H9 (cell line): ENCODE data around the gene KNG1. TPM values are rescaled to one million over a fixed set of nuclear protein-coding genes. Genes with fewer than 3 reads are reported as not detected.

Source experiments
- DNase-seq: peaks from one replicate; pipeline ENCODE4 v3.0.0-alpha.2; 2017
- H2AFZ ChIP-seq: one replicate; pipeline ENCODE4 v1.6.1; 2013; ENCODE audit warnings: mild to moderate bottlenecking, low read length, control low read depth, moderate library complexity
- H2AK5ac ChIP-seq: 2 replicates; pipeline ENCODE4 v1.6.1; 2013; ENCODE audit warnings: low read length, control low read depth, mixed read lengths; ENCODE audit not compliant: insufficient read length
- H2BK120ac ChIP-seq: one replicate; pipeline ENCODE4 v1.6.1; 2013; ENCODE audit warnings: low read depth, mild to moderate bottlenecking, low read length, control low read depth, inconsistent platforms; ENCODE audit not compliant: poor library complexity, severe bottlenecking
- H2BK12ac ChIP-seq: 2 replicates; pipeline ENCODE4 v1.6.1; 2013; ENCODE audit warnings: low read length, control low read depth, mixed read lengths, low read depth; ENCODE audit not compliant: insufficient read length
- H2BK15ac ChIP-seq: 2 replicates; pipeline ENCODE4 v1.6.1; 2013; ENCODE audit warnings: low read depth, low read length, control low read depth
- H2BK20ac ChIP-seq: one replicate; pipeline ENCODE4 v1.6.1; 2013; ENCODE audit warnings: low read depth, mild to moderate bottlenecking, low read length, control low read depth, inconsistent platforms; ENCODE audit not compliant: poor library complexity, severe bottlenecking
- H2BK5ac ChIP-seq: 2 replicates; pipeline ENCODE4 v1.6.1; 2013; ENCODE audit warnings: low read length, control low read depth, mixed read lengths; ENCODE audit not compliant: insufficient read length
- H3K14ac ChIP-seq: 2 replicates; pipeline ENCODE4 v1.6.1; 2013; ENCODE audit warnings: low read length, control low read depth; ENCODE audit not compliant: insufficient read depth
- H3K18ac ChIP-seq: 2 replicates; pipeline ENCODE4 v1.6.1; 2013; ENCODE audit warnings: low read depth, mild to moderate bottlenecking, mixed read lengths, low read length, control low read depth; ENCODE audit not compliant: insufficient read length
- H3K23ac ChIP-seq: 2 replicates; pipeline ENCODE4 v1.6.1; 2013; ENCODE audit warnings: low read length, control low read depth, mixed read lengths, low read depth; ENCODE audit not compliant: insufficient read length
- H3K23me2 ChIP-seq: 2 replicates; pipeline ENCODE4 v1.6.1; 2013; ENCODE audit warnings: low read depth, mild to moderate bottlenecking, mixed read lengths, low read length, control low read depth; ENCODE audit not compliant: insufficient read length, poor library complexity, severe bottlenecking
- H3K27ac ChIP-seq: 2 replicates; pipeline ENCODE4 v1.5.1; 2013; ENCODE audit warnings: low read length, control low read depth, mixed read lengths, low read depth; ENCODE audit not compliant: insufficient read length
- H3K27me3 ChIP-seq: 2 replicates; pipeline ENCODE4 v1.6.1; 2013; ENCODE audit warnings: low read length, control low read depth, inconsistent platforms; ENCODE audit not compliant: insufficient read depth
- H3K4ac ChIP-seq: 2 replicates; pipeline ENCODE4 v1.6.1; 2013; ENCODE audit warnings: low read depth, mild to moderate bottlenecking, control low read depth, inconsistent platforms, low read length, moderate library complexity
- H3K4me1 ChIP-seq: 2 replicates; pipeline ENCODE4 v1.6.1; 2013; ENCODE audit warnings: low read length, control low read depth, inconsistent platforms; ENCODE audit not compliant: insufficient read depth
- H3K4me2 ChIP-seq: 2 replicates; pipeline ENCODE4 v1.6.1; 2013; ENCODE audit warnings: low read length, control low read depth, mixed read lengths; ENCODE audit not compliant: insufficient read length, insufficient read depth
- H3K56ac ChIP-seq: 2 replicates; pipeline ENCODE4 v1.6.1; 2013; ENCODE audit warnings: low read depth, mild to moderate bottlenecking, mixed read lengths, low read length, control low read depth; ENCODE audit not compliant: insufficient read length
- H3K79me1 ChIP-seq: 2 replicates; pipeline ENCODE4 v1.6.1; 2013; ENCODE audit warnings: low read depth, mild to moderate bottlenecking, moderate library complexity, low read length, control low read depth, inconsistent platforms; ENCODE audit not compliant: insufficient read depth, poor library complexity, severe bottlenecking
- H3K79me2 ChIP-seq: 2 replicates; pipeline ENCODE4 v1.6.1; 2013; ENCODE audit warnings: low read length, control low read depth, inconsistent platforms; ENCODE audit not compliant: insufficient read depth
- H3K9ac ChIP-seq: 2 replicates; pipeline ENCODE4 v1.6.1; 2013; ENCODE audit warnings: low read length, control low read depth, mixed read lengths; ENCODE audit not compliant: insufficient read length; ENCODE audit errors: extremely low read depth
- H3K9me3 ChIP-seq: one replicate; pipeline ENCODE4 v1.6.1; 2013; ENCODE audit warnings: low read depth, low read length, inconsistent platforms; ENCODE audit not compliant: control insufficient read depth
- H3T11ph ChIP-seq: one replicate; pipeline ENCODE4 v1.6.1; 2013; ENCODE audit warnings: mild to moderate bottlenecking, low read length, control low read depth, inconsistent platforms
- H4K20me1 ChIP-seq: one replicate; pipeline ENCODE4 v1.6.1; 2013; ENCODE audit not compliant: control insufficient read depth, insufficient read length, insufficient read depth
- H4K5ac ChIP-seq: 2 replicates; pipeline ENCODE4 v1.6.1; 2013; ENCODE audit warnings: low read depth, mild to moderate bottlenecking, mixed read lengths, low read length, control low read depth; ENCODE audit not compliant: insufficient read length
- H4K8ac ChIP-seq: replicated peaks from 2 replicates; pipeline ENCODE4 v1.6.1; 2013; ENCODE audit warnings: low read length, control low read depth, mixed read lengths, low read depth; ENCODE audit not compliant: insufficient read length
- H4K91ac ChIP-seq: 2 replicates; pipeline ENCODE4 v1.6.1; 2013; ENCODE audit warnings: low read depth, mild to moderate bottlenecking, moderate library complexity, mixed read lengths, low read length, control low read depth; ENCODE audit not compliant: insufficient read length
- H3K27ac Mint-ChIP-seq, 3 experiments: 2 replicates in 2 of 3; 3 replicates in 1 of 3; pipeline ENCODE4 v1.8.0; 2020 to 2021; ENCODE audit warnings: mixed read lengths in 3 of 3, mild to moderate bottlenecking in 1 of 3, moderate library complexity in 1 of 3
- H3K27me3 Mint-ChIP-seq: 2 replicates; pipeline ENCODE4 v1.8.0; 2021; ENCODE audit warnings: low read depth, mild to moderate bottlenecking, moderate library complexity, mixed read lengths
- H3K36me3 Mint-ChIP-seq, 3 experiments: 2 replicates in 2 of 3; 3 replicates in 1 of 3; pipeline ENCODE4 v1.8.0; 2020 to 2021; ENCODE audit warnings: low read depth in 3 of 3, mixed read lengths in 3 of 3; ENCODE audit not compliant: insufficient read depth in 1 of 3
- H3K4me1 Mint-ChIP-seq, 2 experiments: 2 replicates each; pipeline ENCODE4 v1.8.0; 2020; ENCODE audit warnings: mixed read lengths in 2 of 2
- H3K4me3 Mint-ChIP-seq, 2 experiments: 2 replicates in 1 of 2; 3 replicates in 1 of 2; pipeline ENCODE4 v1.8.0; 2020 to 2021; ENCODE audit warnings: mild to moderate bottlenecking in 2 of 2, mixed read lengths in 2 of 2, moderate library complexity in 1 of 2
- H3K9me3 Mint-ChIP-seq, 2 experiments: 2 replicates in 1 of 2; 3 replicates in 1 of 2; pipeline ENCODE4 v1.8.0; 2020; ENCODE audit warnings: mild to moderate bottlenecking in 2 of 2, mixed read lengths in 2 of 2, moderate library complexity in 1 of 2
- WGBS: extraction: QIAGEN DNeasy Blood & Tissue Kit; methylation state at CpG from one replicate; pipeline ENCODE4 v1.1.7; 2013; ENCODE audit warnings: missing lambda C conversion rate, low lambda C conversion rate, mixed read lengths; ENCODE audit not compliant: insufficient read length; ENCODE audit errors: extremely low coverage; 5-methylcytosine and 5-hydroxymethylcytosine counted together
- total RNA-seq: library from RNA; stranded (reverse); gene quantifications from 2 replicates; pipeline ENCODE4 v1.2.1, GENCODE V29; 2021
- TF ChIP-seq, protein P1 (sequence below): fragments of 200-600 bp; sonication (generic); conservative IDR thresholded peaks from 3 replicates; pipeline ENCODE4 v1.8.0; 2021; ENCODE audit warnings: antibody characterized with exemption, mild to moderate bottlenecking

KNG1 gene
- total RNA-seq, 1 experiment from 2014 or later: not detected

DNA sequence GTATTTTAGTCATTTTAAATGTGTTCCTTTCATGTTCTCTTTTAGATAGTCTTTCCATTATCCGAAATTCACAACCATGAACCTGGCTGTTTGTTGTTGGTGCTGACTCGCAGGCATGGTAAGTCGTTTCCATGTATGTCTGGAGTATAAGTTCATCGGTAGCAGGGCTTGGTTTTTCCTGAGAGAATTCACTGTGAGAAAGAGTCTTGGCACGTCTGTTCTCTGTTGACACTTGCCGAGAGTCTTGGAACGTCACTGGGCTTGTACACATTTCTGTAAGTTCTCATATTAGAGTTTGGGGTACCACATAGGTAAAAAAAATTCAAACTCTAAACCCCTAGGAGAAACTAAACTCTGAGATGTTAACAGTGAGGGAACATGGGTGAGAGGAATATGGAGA is 36.8 kb downstream of the KNG1 start:
- Mint-ChIP-seq H3K4me1 (peaks cover 6 to 21% of the 10 kb centered on the region in 2 experiments), H3K27ac (no peak overlapping the region), H3K4me3 (no peak overlapping the region), H3K9me3 (no peaks in the 10 kb centered on the region), H3K27me3 (no peaks in the 10 kb centered on the region; the same call in 1 of the 2 replicates), H3K36me3 (no peaks in the 10 kb centered on the region)
- Histone ChIP-seq H3K23ac (no peak overlapping the region), H3K4ac (no peak overlapping the region), H2BK5ac (no peak overlapping the region), H3K9me3 (no peaks in the 10 kb centered on the region), H3K9ac (no peak overlapping the region), H3K4me1 (peaks cover 3% of the 10 kb centered on the region; the same call in 1 of the 2 replicates), H3K14ac (no peak overlapping the region), H3K4me2 (no peak overlapping the region), H2BK15ac (no peak overlapping the region), H3K56ac (no peak overlapping the region), H3K27me3 (no peaks in the 10 kb centered on the region), H2AFZ (no peak overlapping the region), H3T11ph (no peak overlapping the region), H4K91ac (no peak overlapping the region), H3K23me2 (no peaks in the 10 kb centered on the region), H4K8ac (no peak overlapping the region), H2BK120ac (no peak overlapping the region), H3K79me2 (peaks cover 2% of the 10 kb centered on the region; the same call in 1 of the 2 replicates), H3K79me1 (no peaks in the 10 kb centered on the region), H2BK12ac (no peak overlapping the region), H4K20me1 (no peaks in the 10 kb centered on the region), H4K5ac (no peak overlapping the region), H3K18ac (no peak overlapping the region), H2AK5ac (no peak overlapping the region), H3K27ac (no peak overlapping the region), H2BK20ac (no peak overlapping the region)
- no peak for DNase-seq
- no CpG with 5 or more reads among the region's 7 CpGs for WGBS
- TF ChIP-seq, protein P1, sequence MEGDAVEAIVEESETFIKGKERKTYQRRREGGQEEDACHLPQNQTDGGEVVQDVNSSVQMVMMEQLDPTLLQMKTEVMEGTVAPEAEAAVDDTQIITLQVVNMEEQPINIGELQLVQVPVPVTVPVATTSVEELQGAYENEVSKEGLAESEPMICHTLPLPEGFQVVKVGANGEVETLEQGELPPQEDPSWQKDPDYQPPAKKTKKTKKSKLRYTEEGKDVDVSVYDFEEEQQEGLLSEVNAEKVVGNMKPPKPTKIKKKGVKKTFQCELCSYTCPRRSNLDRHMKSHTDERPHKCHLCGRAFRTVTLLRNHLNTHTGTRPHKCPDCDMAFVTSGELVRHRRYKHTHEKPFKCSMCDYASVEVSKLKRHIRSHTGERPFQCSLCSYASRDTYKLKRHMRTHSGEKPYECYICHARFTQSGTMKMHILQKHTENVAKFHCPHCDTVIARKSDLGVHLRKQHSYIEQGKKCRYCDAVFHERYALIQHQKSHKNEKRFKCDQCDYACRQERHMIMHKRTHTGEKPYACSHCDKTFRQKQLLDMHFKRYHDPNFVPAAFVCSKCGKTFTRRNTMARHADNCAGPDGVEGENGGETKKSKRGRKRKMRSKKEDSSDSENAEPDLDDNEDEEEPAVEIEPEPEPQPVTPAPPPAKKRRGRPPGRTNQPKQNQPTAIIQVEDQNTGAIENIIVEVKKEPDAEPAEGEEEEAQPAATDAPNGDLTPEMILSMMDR: no peak
